ENCODE results near the gene SSR4. TPM values are rescaled to one million over a fixed set of nuclear protein-coding genes. Genes with fewer than 3 reads are reported as not detected.

The SSR4 gene
- total RNA-seq, 2 experiments from 2014 or later: 165 to 186 TPM

DNA sequence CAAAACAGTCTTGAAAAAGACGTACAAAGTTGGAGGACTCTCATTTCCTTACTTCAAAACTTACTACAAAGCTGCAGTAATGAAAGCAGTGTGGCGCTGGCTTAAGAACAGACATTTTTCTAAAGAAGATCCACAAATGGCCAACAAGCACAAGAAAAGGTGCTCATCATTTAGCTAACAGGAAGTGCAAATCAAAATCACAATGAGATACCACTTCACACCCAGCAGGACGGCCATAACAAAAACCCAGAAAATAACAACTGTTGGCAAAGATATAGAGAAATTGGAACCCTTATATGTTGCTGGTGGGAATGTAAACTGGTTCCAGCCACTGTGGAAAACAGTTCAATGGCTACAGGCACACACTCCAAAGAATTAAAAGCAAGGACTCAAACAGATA, 32.5 kb downstream of the SSR4 start:
- POLR2A ChIA-PET: no interaction called here
- Histone ChIP-seq H3K4me2 (ENCODE audit: low read length) (no peak overlapping the region), H3K79me2 (ENCODE audit: insufficient read depth, low read depth, low read length) (no peaks in the 10 kb centered on the region), H4K20me1 (ENCODE audit: insufficient read depth, low read length) (no peaks in the 10 kb centered on the region), H3K9me2 (ENCODE audit: insufficient read depth, low read length) (no peaks in the 10 kb centered on the region), H2AFZ (ENCODE audit: low read length) (no peak overlapping the region), H3K4me1 (ENCODE audit: insufficient read depth, low read length, poor library complexity, severe bottlenecking) (no peaks in the 10 kb centered on the region), H3K9me3 (ENCODE audit: low read length) (no peaks in the 10 kb centered on the region), H3K27ac (ENCODE audit: low read depth, low read length, poor library complexity, severe bottlenecking) (no peak overlapping the region), H3K4me3 (ENCODE audit: low read depth, low read length, poor library complexity, severe bottlenecking) (no peak overlapping the region), H3K36me3 (ENCODE audit: insufficient read depth, low read length) (no peaks in the 10 kb centered on the region)
- no peak for DNase-seq (ENCODE audit: low spot score)
- CTCF ChIA-PET (ENCODE audit: unreplicated experiment): no interaction called here
- no TSS peak for BruUV-seq (replicated peaks)
- intact Hi-C loops (cut with micrococcal nuclease; ENCODE audit: unreplicated experiment): loop anchor here (10.0 kb wide), 1 partner anchor 58 kb away; the partner anchor contains the start of gene L1CAM
- TF ChIP-seq EZH2phosphoT487 (IDR thresholded peaks at IDR 0.05; ENCODE audit: borderline replicate concordance, low read depth, low read length): no peak

GRCh38 chrX:153827903-153828302, 33.4 kb downstream of the SSR4 start:
- Histone ChIP-seq H4K20me1 (ENCODE audit: insufficient read depth, low read length) (no peaks in the 10 kb centered on the region), H3K4me2 (ENCODE audit: low read length) (no peak overlapping the region), H3K4me3 (ENCODE audit: low read depth, low read length, poor library complexity, severe bottlenecking) (no peak overlapping the region), H3K9me3 (ENCODE audit: low read length) (no peaks in the 10 kb centered on the region), H3K79me2 (ENCODE audit: insufficient read depth, low read depth, low read length) (no peaks in the 10 kb centered on the region), H3K36me3 (ENCODE audit: insufficient read depth, low read length) (no peaks in the 10 kb centered on the region), H2AFZ (ENCODE audit: low read length) (no peak overlapping the region), H3K4me1 (ENCODE audit: insufficient read depth, low read length, poor library complexity, severe bottlenecking) (no peaks in the 10 kb centered on the region), H3K27ac (ENCODE audit: low read depth, low read length, poor library complexity, severe bottlenecking) (no peak overlapping the region), H3K9me2 (ENCODE audit: insufficient read depth, low read length) (no peaks in the 10 kb centered on the region)
- POLR2A ChIA-PET: no interaction called here
- intact Hi-C loops (cut with micrococcal nuclease; ENCODE audit: unreplicated experiment): loop anchor here (10.0 kb wide), 1 partner anchor 57 kb away; the partner anchor contains the start of gene L1CAM
- DNase-seq (ENCODE audit: low spot score): no peak
- no TSS peak for BruUV-seq (replicated peaks)
- TF ChIP-seq CTCF (conservative IDR thresholded peaks at IDR 0.05; ENCODE audit: low read length) (no peak), EZH2phosphoT487 (IDR thresholded peaks at IDR 0.05; ENCODE audit: borderline replicate concordance, low read depth, low read length) (no peak)
- CTCF ChIA-PET (ENCODE audit: unreplicated experiment): no interaction called here

DNA sequence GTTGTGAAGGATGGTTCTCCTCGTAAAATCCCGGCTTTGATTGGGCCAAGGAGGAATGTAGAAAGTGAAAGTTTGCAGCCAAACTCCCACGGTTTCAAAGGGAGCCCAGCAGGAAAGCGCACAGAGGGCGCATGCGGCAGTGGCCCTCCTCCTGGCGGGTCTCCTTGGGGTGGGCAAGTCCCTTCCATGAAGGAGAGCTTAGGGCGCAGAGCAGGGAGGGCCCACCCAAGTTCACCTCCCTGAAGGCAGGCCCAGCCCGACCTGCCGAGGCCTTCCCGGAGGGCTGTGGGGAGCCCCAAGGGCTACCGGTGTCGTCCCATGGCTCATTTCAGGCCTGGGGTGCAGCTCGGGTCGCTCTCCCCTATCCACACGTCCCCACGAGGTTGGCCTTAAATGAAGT, 33.8 kb downstream of the SSR4 start:
- CTCF ChIA-PET (ENCODE audit: unreplicated experiment): no interaction called here
- H3K9me3 ChIP-seq (ENCODE audit: low read length): no peaks in the 10 kb centered on the region
- BruUV-seq (replicated peaks): no TSS peak
- no peak overlapping the region for H2AFZ ChIP-seq (ENCODE audit: low read length)
- H3K4me3 ChIP-seq (ENCODE audit: low read depth, low read length, poor library complexity, severe bottlenecking): no peak overlapping the region
- no peaks in the 10 kb centered on the region for H3K9me2 ChIP-seq (ENCODE audit: insufficient read depth, low read length)
- H3K79me2 ChIP-seq (ENCODE audit: insufficient read depth, low read depth, low read length): no peaks in the 10 kb centered on the region
- DNase-seq (ENCODE audit: low spot score): no peak
- H3K27ac ChIP-seq (ENCODE audit: low read depth, low read length, poor library complexity, severe bottlenecking): no peak overlapping the region
- TF ChIP-seq CTCF (conservative IDR thresholded peaks at IDR 0.05; ENCODE audit: low read length) (no peak), EZH2phosphoT487 (IDR thresholded peaks at IDR 0.05; ENCODE audit: borderline replicate concordance, low read depth, low read length) (no peak)
- no peaks in the 10 kb centered on the region for H3K4me1 ChIP-seq (ENCODE audit: insufficient read depth, low read length, poor library complexity, severe bottlenecking)
- H4K20me1 ChIP-seq (ENCODE audit: insufficient read depth, low read length): no peaks in the 10 kb centered on the region
- intact Hi-C loops (cut with micrococcal nuclease; ENCODE audit: unreplicated experiment): loop anchor here (10.0 kb wide), 1 partner anchor 56 kb away; the partner anchor contains the start of gene L1CAM
- POLR2A ChIA-PET: no interaction called here
- no peak overlapping the region for H3K4me2 ChIP-seq (ENCODE audit: low read length)
- no peaks in the 10 kb centered on the region for H3K36me3 ChIP-seq (ENCODE audit: insufficient read depth, low read length)

Measured in OCI-LY7 (cell line).